ENCODE results near the gene APBB2. TPM values are rescaled to one million over a fixed set of nuclear protein-coding genes. Genes with fewer than 3 reads are reported as not detected.

APBB2 gene
- total and polyA plus RNA-seq, 8 donors, result 4.7 to 55.4 (median 23.1) TPM

- no peak for DNase-seq
- no peaks in the 10 kb centered on the region for H3K36me3 ChIP-seq
- H3K4me1 ChIP-seq, result peaks cover 11 to 64% (median 32%) of the 10 kb centered on the region in 4 donors
- no peak overlapping the region for H3K4me3 ChIP-seq
- no peak for TF ChIP-seq POLR2A (IDR thresholded peaks at IDR 0.05)
- peak overlapping the region in 1 of 5 donors; percentile 15 for H3K27ac ChIP-seq
- intact Hi-C loops (cut with DNase I; ENCODE audit: low total_unique reads), result loop anchor here (10.0 kb wide), 1 partner anchor 59 kb away; no protein-coding TSS in a partner anchor
- H3K9me3 ChIP-seq, result no peaks in the 10 kb centered on the region
- H3K27me3 ChIP-seq, result no peaks in the 10 kb centered on the region
- 73 to 80% (median 77%) methylated on average over 6 of the region's 6 CpGs for WGBS, 5 donors
Observed at GRCh38 chr4:41203841-41204240, 10.5 kb downstream of the APBB2 start.

GRCh38 chr4:41202820-41203568, 11.3 kb downstream of the APBB2 start:
- intact Hi-C loops (cut with DNase I; ENCODE audit: low total_unique reads), result loop anchor here (10.0 kb wide), 1 partner anchor 58 kb away; no protein-coding TSS in a partner anchor

GRCh38 chr4:41202356-41202755, 12.0 kb downstream of the APBB2 start:
- no peak for DNase-seq
- Histone ChIP-seq H3K4me1 (peaks cover 11 to 56% (median 32%) of the 10 kb centered on the region in 4 donors), H3K27me3 (no peaks in the 10 kb centered on the region), H3K36me3 (no peaks in the 10 kb centered on the region), H3K9me3 (no peaks in the 10 kb centered on the region), H3K27ac (no peak overlapping the region), H3K4me3 (no peak overlapping the region)
- intact Hi-C loops (cut with DNase I; ENCODE audit: low total_unique reads), result loop anchor here (10.0 kb wide), 1 partner anchor 58 kb away; no protein-coding TSS in a partner anchor
- no peak for TF ChIP-seq EP300 (IDR thresholded peaks at IDR 0.05)
- TF ChIP-seq CTCF (IDR thresholded peaks at IDR 0.05), result no peak
- TF ChIP-seq POLR2AphosphoS5 (IDR thresholded peaks at IDR 0.05), result no peak
- no peak for TF ChIP-seq POLR2A (IDR thresholded peaks at IDR 0.05)
- 77 to 89% (median 80%) methylated on average over 4 of the region's 4 CpGs for WGBS, 5 donors

More at GRCh38 chr4:41202820-41203568, 11.3 kb downstream of the APBB2 start:
- 75 to 83% (median 78%) methylated on average over 4 of the region's 4 CpGs for WGBS, 5 donors
- Histone ChIP-seq H3K36me3 (no peaks in the 10 kb centered on the region), H3K27ac (no peak overlapping the region), H3K4me1 (peaks cover 11 to 58% (median 32%) of the 10 kb centered on the region in 4 donors), H3K9me3 (no peaks in the 10 kb centered on the region), H3K27me3 (no peaks in the 10 kb centered on the region), H3K4me3 (no peak overlapping the region)
- TF ChIP-seq POLR2A (IDR thresholded peaks at IDR 0.05), result no peak
- TF ChIP-seq POLR2AphosphoS5 (IDR thresholded peaks at IDR 0.05), result no peak
- no peak for TF ChIP-seq CTCF (IDR thresholded peaks at IDR 0.05)
- no peak for TF ChIP-seq EP300 (IDR thresholded peaks at IDR 0.05)
- no peak for DNase-seq

GRCh38 chr4:41200486-41201017, 13.8 kb downstream of the APBB2 start:
- intact Hi-C loops (cut with DNase I; ENCODE audit: low total_unique reads), result loop anchor here (10.0 kb wide), 1 partner anchor 56 kb away; no protein-coding TSS in a partner anchor
- no peaks in the 10 kb centered on the region for H3K36me3 ChIP-seq
- DNase-seq, result no peak
- no peak for TF ChIP-seq CTCF (IDR thresholded peaks at IDR 0.05)
- TF ChIP-seq POLR2A (IDR thresholded peaks at IDR 0.05), result no peak
- no peak for TF ChIP-seq EP300 (IDR thresholded peaks at IDR 0.05)
- no peak for TF ChIP-seq POLR2AphosphoS5 (IDR thresholded peaks at IDR 0.05)
- H3K27ac ChIP-seq, result no peak overlapping the region
- H3K4me3 ChIP-seq, result no peak overlapping the region
- H3K4me1 ChIP-seq, result peaks cover 11 to 58% (median 29%) of the 10 kb centered on the region in 4 donors
- no peaks in the 10 kb centered on the region for H3K9me3 ChIP-seq
- H3K27me3 ChIP-seq, result no peaks in the 10 kb centered on the region
- WGBS, 5 donors, result 80 to 87% (median 86%) methylated on average over 4 of the region's 4 CpGs
